Adrenal gland (tissue), 12 donors: ENCODE data around the gene INMT. TPM values are rescaled to one million over a fixed set of nuclear protein-coding genes. Genes with fewer than 3 reads are reported as not detected.

Experiments used
- DNase-seq, 7 donors: peaks; one replicate each; pipeline ENCODE4 v3.0.0-alpha.2; 2019 to 2020
- H3K27ac ChIP-seq, 5 donors: fragments of 200-600 bp; sonication (generic) in 4 of 5; 1 replicate in 3 of 5; 2 replicates in 2 of 5; pipeline versions ENCODE4 v1.5.1 to v1.8.0; 2016 to 2020; ENCODE audit warnings: mild to moderate bottlenecking in 1 of 5
- H3K27me3 ChIP-seq: fragments of 200-600 bp; 2 replicates; pipeline ENCODE4 v1.8.0; 2021
- H3K36me3 ChIP-seq, 2 donors: fragments of 200-600 bp; replicated peaks in 1 of 2; 1 replicate in 1 of 2; 2 replicates in 1 of 2; pipeline versions ENCODE4 v1.5.1 to v1.8.0; 2018 to 2022
- H3K4me1 ChIP-seq, 2 donors: fragments of 200-600 bp; replicated peaks in 1 of 2; 1 replicate in 1 of 2; 2 replicates in 1 of 2; pipeline versions ENCODE4 v1.5.1 to v1.8.0; 2018 to 2021
- H3K4me3 ChIP-seq, 4 donors: fragments of 200-600 bp; sonication (generic) in 3 of 4; one replicate each; pipeline ENCODE4 v1.5.1; 2016 to 2018
- H3K9me3 ChIP-seq, 3 donors: fragments of 200-600 bp; sonication (generic) in 1 of 3; replicated peaks in 1 of 3; 1 replicate in 2 of 3; 2 replicates in 1 of 3; pipeline versions ENCODE4 v1.5.1 to v1.8.0; 2016 to 2021
- POLR2A ChIP-seq, 2 donors: fragments of 450-650 bp; IDR thresholded peaks; one replicate each; pipeline ENCODE4 v1.6.1; 2017; ENCODE audit warnings: antibody characterized with exemption in 2 of 2, mild to moderate bottlenecking in 2 of 2, moderate library complexity in 1 of 2
- WGBS, 4 donors: extraction: QIAGEN DNeasy Blood & Tissue Kit in 2 of 4; methylation state at CpG; one replicate each; pipeline versions ENCODE4 v1.1.5 to v1.1.7; 2013 to 2017; 5-methylcytosine and 5-hydroxymethylcytosine counted together
- intact Hi-C, 2 donors: fragments of 100-400 bp; cut with DNase I; formaldehyde crosslinking; loops; one replicate each; pipeline versions ENCODE4 v1.14.1 to v1.15.0; 2022 to 2023
- polyA plus RNA-seq, 3 donors: library from polyadenylated mRNA; stranded (reverse); fragments of 200-250 nt in 2 of 3; fragments of 350-450 nt in 1 of 3; fragmentation: Illumina TruSeq in 1 of 3; extraction: RNeasy Lipid Tissue Mini Kit (QIAGEN cat#74804) in 1 of 3; gene quantifications; one replicate each; pipeline ENCODE4 v1.2.3, GENCODE V29; 2013 to 2014
- total RNA-seq, 9 donors: library from RNA; depleted of rRNA in 4 of 9; stranded (reverse); fragments of >200 nt in 4 of 9; fragments of 120-200 nt in 1 of 9; fragmentation: NEBNext Ultra II Directional in 1 of 9; extraction: Animal tissue kit (Norgen Biotek cat#: 25700) in 1 of 9; gene quantifications; one replicate each; pipeline versions ENCODE4 v1.1.0 to v1.2.4, GENCODE V29; 2013 to 2023
- TF ChIP-seq, protein P1 (sequence below), 6 experiments: fragments of 450-650 bp in 4 of 6; fragments of 200-600 bp in 2 of 6; sonication (generic) in 1 of 6; IDR thresholded peaks; 1 replicate in 5 of 6; 2 replicates in 1 of 6; pipeline versions ENCODE4 v1.5.1 to v1.8.0; 2016 to 2021; ENCODE audit warnings: antibody characterized with exemption in 6 of 6, mild to moderate bottlenecking in 2 of 6, moderate library complexity in 1 of 6
- donor health status: healthy with polysubstance abuse.
- donor health status: Bipolar disorder and iron deficiency.
- donor health status: DM: yes; HTN: yes; CAD: no.
- donor health status: DM: no; HTN: no; CAD: no.
- donor health status: DM: no; HTN: no; CAD: no.
- donor health status: DM: yes; HTN: yes; CAD: no.

INMT gene
- total and polyA plus RNA-seq, 12 donors = 12.2 to 392 (median 157) TPM

DNA sequence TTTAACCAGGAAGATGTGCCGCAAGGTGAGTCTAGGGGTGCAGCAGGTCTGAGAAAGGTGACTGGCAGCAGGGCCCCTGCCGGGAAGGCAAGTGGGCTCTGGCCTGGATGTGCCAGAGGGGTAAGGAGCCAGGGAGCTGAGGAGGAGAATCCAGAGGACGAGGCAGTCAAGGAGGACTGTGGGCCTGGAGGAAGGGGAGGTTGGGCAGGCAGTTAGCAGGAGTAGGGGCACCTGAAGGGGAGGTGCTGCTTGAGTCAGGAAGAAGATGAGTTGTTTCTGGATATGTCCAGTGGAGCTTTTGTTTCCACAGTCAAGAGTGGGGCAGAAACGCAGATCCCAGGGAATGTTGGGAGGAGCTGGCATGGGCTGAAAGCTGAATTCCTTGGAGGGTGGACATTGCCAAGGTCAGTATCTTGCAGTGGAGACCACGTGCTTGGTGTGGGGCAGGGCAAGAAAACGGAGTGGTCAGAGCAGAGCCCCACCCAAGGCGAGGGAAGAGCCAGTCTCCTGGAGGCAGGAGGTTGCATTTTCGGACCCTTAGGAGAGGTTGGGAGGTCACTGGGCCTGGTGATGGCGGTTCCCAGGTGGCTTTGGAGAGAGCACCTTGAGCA, 53.3 kb downstream of the INMT start:
- Histone ChIP-seq H3K4me3 (no peak overlapping the region), H3K36me3 (no peaks in the 10 kb centered on the region), H3K4me1 (peaks cover 0 to 10% of the 10 kb centered on the region in 2 donors), H3K9me3 (no peaks in the 10 kb centered on the region), H3K27ac (peak overlapping the region in 1 of 5 donors; percentile 50), H3K27me3 (no peaks in the 10 kb centered on the region)
- 89 to 93% (median 92%) methylated on average over 9 of the region's 9 CpGs for WGBS, 4 donors
- intact Hi-C loops = loop anchor here in 1 of 2 donors (10.0 kb wide), 1 partner anchor 130 kb away; no protein-coding TSS in a partner anchor
- TF ChIP-seq, protein P1, sequence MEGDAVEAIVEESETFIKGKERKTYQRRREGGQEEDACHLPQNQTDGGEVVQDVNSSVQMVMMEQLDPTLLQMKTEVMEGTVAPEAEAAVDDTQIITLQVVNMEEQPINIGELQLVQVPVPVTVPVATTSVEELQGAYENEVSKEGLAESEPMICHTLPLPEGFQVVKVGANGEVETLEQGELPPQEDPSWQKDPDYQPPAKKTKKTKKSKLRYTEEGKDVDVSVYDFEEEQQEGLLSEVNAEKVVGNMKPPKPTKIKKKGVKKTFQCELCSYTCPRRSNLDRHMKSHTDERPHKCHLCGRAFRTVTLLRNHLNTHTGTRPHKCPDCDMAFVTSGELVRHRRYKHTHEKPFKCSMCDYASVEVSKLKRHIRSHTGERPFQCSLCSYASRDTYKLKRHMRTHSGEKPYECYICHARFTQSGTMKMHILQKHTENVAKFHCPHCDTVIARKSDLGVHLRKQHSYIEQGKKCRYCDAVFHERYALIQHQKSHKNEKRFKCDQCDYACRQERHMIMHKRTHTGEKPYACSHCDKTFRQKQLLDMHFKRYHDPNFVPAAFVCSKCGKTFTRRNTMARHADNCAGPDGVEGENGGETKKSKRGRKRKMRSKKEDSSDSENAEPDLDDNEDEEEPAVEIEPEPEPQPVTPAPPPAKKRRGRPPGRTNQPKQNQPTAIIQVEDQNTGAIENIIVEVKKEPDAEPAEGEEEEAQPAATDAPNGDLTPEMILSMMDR (IDR thresholded peaks at IDR 0.05) = no peak
- TF ChIP-seq POLR2A (IDR thresholded peaks at IDR 0.05) = no peak
- no peak for DNase-seq

DNA sequence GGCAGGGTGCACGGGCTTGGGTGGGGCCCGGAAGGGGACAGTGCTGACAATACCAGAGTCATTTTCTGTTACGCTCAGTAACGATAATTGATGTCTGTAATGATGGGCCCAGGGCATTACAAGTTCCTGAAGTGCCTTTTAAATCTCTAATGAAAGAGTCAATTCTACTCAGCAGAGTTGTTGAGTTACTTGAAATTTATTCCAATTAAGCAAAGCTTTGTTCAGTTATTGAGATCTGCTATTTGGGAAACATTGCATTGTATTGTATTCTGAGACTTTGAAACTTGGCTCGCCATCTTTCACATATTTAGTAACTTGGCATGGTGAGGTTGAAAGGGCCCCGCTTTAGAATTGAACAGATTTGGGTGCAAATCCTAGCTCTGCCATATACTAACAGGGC, 54.0 kb downstream of the INMT start:
- H3K9me3 ChIP-seq = no peaks in the 10 kb centered on the region
- no peak for TF ChIP-seq POLR2A (IDR thresholded peaks at IDR 0.05)
- TF ChIP-seq, protein P1 (IDR thresholded peaks at IDR 0.05) = no peak

More for the DNA sequence above, 54.0 kb downstream of the INMT start:
- Histone ChIP-seq H3K27ac (no peak overlapping the region), H3K4me1 (peaks cover 0 to 8% of the 10 kb centered on the region in 2 donors), H3K4me3 (no peak overlapping the region), H3K36me3 (no peaks in the 10 kb centered on the region), H3K27me3 (no peaks in the 10 kb centered on the region)
- WGBS, 4 donors = 75 to 96% (median 84%) methylated on average over 6 of the region's 6 CpGs
- no peak for DNase-seq
- intact Hi-C loops = loop anchor here in 1 of 2 donors (10.0 kb wide), 1 partner anchor 129 kb away; no protein-coding TSS in a partner anchor

Other genes with a start within 250 kb of the INMT start
- 10 to 100 TPM; 18.6 to 62.6 (median 34.8) TPM for gene GGCT, start 247.3 kb upstream of the INMT start, total RNA-seq
- gene GGCT, start 247.3 kb upstream of the INMT start, polyA plus RNA-seq = 10 to 100 TPM; 58.3 to 67.8 (median 58.5) TPM
- 100 to 1,000 TPM in 1 of 9 donors, 10 to 100 TPM in 8; 36.3 to 120 (median 67.6) TPM for gene GARS1, start 157.3 kb upstream of the INMT start, total RNA-seq
- gene GARS1, start 157.3 kb upstream of the INMT start, polyA plus RNA-seq = 100 to 1,000 TPM in 1 of 3 donors, 10 to 100 TPM in 2; 54.1 to 188 (median 76.9) TPM
- gene CRHR2, start 69.7 kb upstream of the INMT start, total RNA-seq = under 1 TPM in 1 of 9 donors, not detected in 8; under 0.01 TPM
- under 1 TPM in 1 of 3 donors, not detected in 2; 0.03 TPM for gene CRHR2, start 69.7 kb upstream of the INMT start, polyA plus RNA-seq
- 10 to 100 TPM in 3 of 9 donors, 1 to 10 TPM in 6; 4.8 to 19.9 (median 7.7) TPM for gene MINDY4, start 19.3 kb downstream of the INMT start, total RNA-seq
- 1 to 10 TPM; 5.7 to 7.3 (median 6.8) TPM for gene MINDY4, start 19.3 kb downstream of the INMT start, polyA plus RNA-seq
- gene AQP1, start 159.7 kb downstream of the INMT start, total RNA-seq = 10 to 100 TPM in 8 of 9 donors, 1 to 10 TPM in 1; 7.6 to 57.8 (median 43.4) TPM
- 10 to 100 TPM; 17.6 to 77.4 (median 23.9) TPM for gene AQP1, start 159.7 kb downstream of the INMT start, polyA plus RNA-seq
- gene GHRHR, start 211.8 kb downstream of the INMT start, total RNA-seq = 1 to 10 TPM in 1 of 9 donors, under 1 TPM in 2, not detected in 6; 0.33 to 2.9 (median 0.60) TPM
- gene GHRHR, start 211.8 kb downstream of the INMT start, polyA plus RNA-seq = 10 to 100 TPM in 1 of 3 donors, under 1 TPM in 2; 0.44 to 11.5 (median 0.68) TPM